ENCODE measurements around the gene IL22RA1. TPM values are rescaled to one million over a fixed set of nuclear protein-coding genes. Genes with fewer than 3 reads are reported as not detected.

Gene IL22RA1
- total and polyA plus RNA-seq, 2 donors from 2014 or later: 1.4 TPM

DNA sequence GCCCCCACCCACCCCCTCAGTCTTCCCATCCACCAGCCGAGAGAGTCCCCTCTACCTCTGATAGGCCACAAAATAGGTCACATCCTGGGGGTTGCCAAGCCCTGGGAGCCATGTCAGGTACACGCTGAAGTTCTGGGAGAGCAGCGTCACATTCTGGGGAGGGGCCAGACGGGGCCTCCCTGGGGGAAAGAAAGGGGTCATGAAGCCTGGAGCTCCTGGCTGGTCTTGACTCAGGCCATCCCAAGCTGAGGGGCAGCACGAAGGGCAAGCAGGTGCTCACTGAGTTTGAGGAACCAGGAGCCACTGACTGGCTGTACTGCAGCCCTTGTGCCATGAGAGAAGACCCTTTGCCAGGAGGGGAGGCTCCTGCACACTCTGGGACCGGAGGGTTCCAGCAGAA is 37.7 kb upstream of the IL22RA1 start:
- no peak for DNase-seq
- TF ChIP-seq, protein P1, sequence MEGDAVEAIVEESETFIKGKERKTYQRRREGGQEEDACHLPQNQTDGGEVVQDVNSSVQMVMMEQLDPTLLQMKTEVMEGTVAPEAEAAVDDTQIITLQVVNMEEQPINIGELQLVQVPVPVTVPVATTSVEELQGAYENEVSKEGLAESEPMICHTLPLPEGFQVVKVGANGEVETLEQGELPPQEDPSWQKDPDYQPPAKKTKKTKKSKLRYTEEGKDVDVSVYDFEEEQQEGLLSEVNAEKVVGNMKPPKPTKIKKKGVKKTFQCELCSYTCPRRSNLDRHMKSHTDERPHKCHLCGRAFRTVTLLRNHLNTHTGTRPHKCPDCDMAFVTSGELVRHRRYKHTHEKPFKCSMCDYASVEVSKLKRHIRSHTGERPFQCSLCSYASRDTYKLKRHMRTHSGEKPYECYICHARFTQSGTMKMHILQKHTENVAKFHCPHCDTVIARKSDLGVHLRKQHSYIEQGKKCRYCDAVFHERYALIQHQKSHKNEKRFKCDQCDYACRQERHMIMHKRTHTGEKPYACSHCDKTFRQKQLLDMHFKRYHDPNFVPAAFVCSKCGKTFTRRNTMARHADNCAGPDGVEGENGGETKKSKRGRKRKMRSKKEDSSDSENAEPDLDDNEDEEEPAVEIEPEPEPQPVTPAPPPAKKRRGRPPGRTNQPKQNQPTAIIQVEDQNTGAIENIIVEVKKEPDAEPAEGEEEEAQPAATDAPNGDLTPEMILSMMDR (IDR thresholded peaks at IDR 0.05; ENCODE audit: borderline replicate concordance, extremely low read depth, insufficient read depth): no peak
- H3K9ac ChIP-seq (ENCODE audit: low read length in 3 of 3): no peak overlapping the region
- no peaks in the 10 kb centered on the region for H3K36me3 ChIP-seq (ENCODE audit: control insufficient read depth in 2 of 3, insufficient read depth in 3 of 3, low read length in 3 of 3)
- intact Hi-C loops (cut with DNase I): no loop called here
- H3K27me3 ChIP-seq (ENCODE audit: control insufficient read depth, insufficient read depth, low read length): no peaks in the 10 kb centered on the region
- FAIRE-seq: no peak
- no peak overlapping the region for H3K27ac ChIP-seq (ENCODE audit: low read depth in 2 of 2, low read length in 2 of 2)
- no peaks in the 10 kb centered on the region for H3K9me3 ChIP-seq (ENCODE audit: control insufficient read depth in 2 of 3, insufficient read depth in 1 of 3, low read length in 3 of 3)
- H3K4me1 ChIP-seq (ENCODE audit: control insufficient read depth in 2 of 3, insufficient read depth in 2 of 3, low read depth in 1 of 3, low read length in 3 of 3): no peaks in the 10 kb centered on the region
- no peak overlapping the region for H3K4me3 ChIP-seq (ENCODE audit: low read length in 3 of 3)

DNA sequence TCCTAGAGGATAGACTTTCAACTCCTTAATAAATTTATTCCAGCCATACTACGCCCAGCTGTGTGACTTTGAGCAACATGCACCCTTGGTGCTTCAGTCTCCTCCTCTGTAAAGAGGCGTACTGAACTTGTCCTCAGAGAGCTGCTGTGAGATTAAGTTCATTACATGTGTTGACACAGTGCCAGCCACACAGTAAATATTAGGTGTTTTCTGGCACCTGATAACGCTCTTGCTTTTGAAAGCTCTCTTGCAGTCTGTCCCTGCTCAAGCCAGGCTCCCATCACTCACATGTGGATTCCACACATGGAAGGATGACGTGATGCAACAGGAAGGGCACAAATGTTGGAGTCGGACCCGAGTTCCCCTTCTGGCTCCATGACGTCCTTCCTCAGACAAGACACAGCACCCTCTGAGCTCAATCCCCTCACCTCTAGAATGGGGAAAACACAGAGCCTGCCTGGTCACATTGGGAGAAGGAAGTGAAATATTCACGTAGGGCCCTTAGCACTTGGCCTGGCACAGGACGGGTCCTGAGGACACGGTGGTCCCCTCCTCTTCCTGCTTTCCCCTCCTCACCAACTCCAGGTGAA is 36.4 kb upstream of the IL22RA1 start:
- H3K27me3 ChIP-seq (ENCODE audit: control insufficient read depth, insufficient read depth, low read length): no peaks in the 10 kb centered on the region
- H3K9me3 ChIP-seq (ENCODE audit: control insufficient read depth in 2 of 3, insufficient read depth in 1 of 3, low read length in 3 of 3): no peaks in the 10 kb centered on the region
- no peaks in the 10 kb centered on the region for H3K4me1 ChIP-seq (ENCODE audit: control insufficient read depth in 2 of 3, insufficient read depth in 2 of 3, low read depth in 1 of 3, low read length in 3 of 3)
- DNase-seq (no peak), FAIRE-seq (no peak)
- TF ChIP-seq, protein P1 (IDR thresholded peaks at IDR 0.05; ENCODE audit: borderline replicate concordance, extremely low read depth, insufficient read depth): no peak
- intact Hi-C loops (cut with DNase I): no loop called here
- no peak overlapping the region for H3K4me3 ChIP-seq (ENCODE audit: low read length in 3 of 3)
- no peak overlapping the region for H3K9ac ChIP-seq (ENCODE audit: low read length in 3 of 3)
- H3K36me3 ChIP-seq (ENCODE audit: control insufficient read depth in 2 of 3, insufficient read depth in 3 of 3, low read length in 3 of 3): no peaks in the 10 kb centered on the region
- no peak overlapping the region for H3K27ac ChIP-seq (ENCODE audit: low read depth in 2 of 2, low read length in 2 of 2)

DNA sequence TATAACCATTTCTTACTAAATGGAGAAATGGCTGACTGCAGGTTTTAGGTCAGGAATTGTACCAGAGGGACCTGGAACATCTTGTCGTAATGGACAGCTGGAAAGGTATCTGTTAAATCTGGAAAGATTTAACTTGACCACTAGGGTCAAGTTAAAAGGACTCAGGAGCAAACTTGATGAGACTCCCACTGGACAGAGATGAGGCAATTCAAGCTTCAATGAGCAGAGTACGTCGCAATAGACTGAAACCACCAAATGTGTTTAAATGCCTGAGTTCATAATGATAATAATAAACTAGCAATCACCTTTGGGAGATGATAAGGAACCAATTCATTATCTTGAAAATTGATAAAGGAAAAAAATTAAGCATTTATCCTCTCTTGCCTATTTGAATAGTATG is 35.5 kb upstream of the IL22RA1 start:
- Histone ChIP-seq H3K4me3 (ENCODE audit: low read length in 3 of 3) (no peak overlapping the region), H3K9ac (ENCODE audit: low read length in 3 of 3) (no peak overlapping the region), H3K9me3 (ENCODE audit: control insufficient read depth in 2 of 3, insufficient read depth in 1 of 3, low read length in 3 of 3) (no peaks in the 10 kb centered on the region), H3K27me3 (ENCODE audit: control insufficient read depth, insufficient read depth, low read length) (no peaks in the 10 kb centered on the region), H3K4me1 (ENCODE audit: control insufficient read depth in 2 of 3, insufficient read depth in 2 of 3, low read depth in 1 of 3, low read length in 3 of 3) (no peaks in the 10 kb centered on the region), H3K27ac (ENCODE audit: low read depth in 2 of 2, low read length in 2 of 2) (no peak overlapping the region), H3K36me3 (ENCODE audit: control insufficient read depth in 2 of 3, insufficient read depth in 3 of 3, low read length in 3 of 3) (no peaks in the 10 kb centered on the region)
- TF ChIP-seq, protein P1 (IDR thresholded peaks at IDR 0.05; ENCODE audit: borderline replicate concordance, extremely low read depth, insufficient read depth): no peak
- DNase-seq (no peak), FAIRE-seq (no peak)
- intact Hi-C loops (cut with DNase I): no loop called here

DNA sequence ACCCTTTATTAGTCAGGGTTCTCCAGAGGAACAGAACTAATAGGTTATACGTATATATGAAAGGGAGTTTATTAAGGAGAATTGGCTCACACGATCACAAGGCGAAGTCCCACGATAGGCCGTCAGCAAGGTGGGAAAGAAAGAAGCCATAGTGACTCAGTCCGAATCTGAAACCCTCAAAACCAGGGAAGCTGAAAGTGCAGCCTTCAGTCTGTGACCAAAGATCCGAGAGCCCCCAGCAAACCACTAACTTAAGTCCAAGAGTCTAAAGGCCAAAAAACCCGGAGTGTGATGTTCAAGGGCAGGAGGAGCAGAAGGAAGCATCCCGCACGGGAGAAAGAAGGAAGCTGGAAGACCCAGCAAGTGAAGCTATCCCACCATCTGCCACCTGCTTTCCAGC is 34.2 kb upstream of the IL22RA1 start:
- Histone ChIP-seq H3K4me3 (ENCODE audit: low read length in 3 of 3) (no peak overlapping the region), H3K27ac (ENCODE audit: low read depth in 2 of 2, low read length in 2 of 2) (no peak overlapping the region), H3K9me3 (ENCODE audit: control insufficient read depth in 2 of 3, insufficient read depth in 1 of 3, low read length in 3 of 3) (no peaks in the 10 kb centered on the region), H3K27me3 (ENCODE audit: control insufficient read depth, insufficient read depth, low read length) (no peaks in the 10 kb centered on the region), H3K9ac (ENCODE audit: low read length in 3 of 3) (no peak overlapping the region), H3K36me3 (ENCODE audit: control insufficient read depth in 2 of 3, insufficient read depth in 3 of 3, low read length in 3 of 3) (no peaks in the 10 kb centered on the region), H3K4me1 (ENCODE audit: control insufficient read depth in 2 of 3, insufficient read depth in 2 of 3, low read depth in 1 of 3, low read length in 3 of 3) (no peaks in the 10 kb centered on the region)
- intact Hi-C loops (cut with DNase I): no loop called here
- TF ChIP-seq, protein P1 (IDR thresholded peaks at IDR 0.05; ENCODE audit: borderline replicate concordance, extremely low read depth, insufficient read depth): no peak
- no peak for DNase-seq
- no peak for FAIRE-seq
